Stimulated activated CD8-positive, alpha-beta memory T cell treated with anti-CD3 and anti-CD28 coated beads, Interleukin-12 subunit alpha, Interleukin-12 subunit beta, amount 100 ng/mL, for 24 hours (primary cell): ENCODE measurements around the gene HINFP.

Source experiments
- DNase-seq: peaks from one replicate; pipeline ENCODE4 v3.0.0-alpha.2; 2020; ENCODE audit errors: extremely low read depth

Gene HINFP, protein sequence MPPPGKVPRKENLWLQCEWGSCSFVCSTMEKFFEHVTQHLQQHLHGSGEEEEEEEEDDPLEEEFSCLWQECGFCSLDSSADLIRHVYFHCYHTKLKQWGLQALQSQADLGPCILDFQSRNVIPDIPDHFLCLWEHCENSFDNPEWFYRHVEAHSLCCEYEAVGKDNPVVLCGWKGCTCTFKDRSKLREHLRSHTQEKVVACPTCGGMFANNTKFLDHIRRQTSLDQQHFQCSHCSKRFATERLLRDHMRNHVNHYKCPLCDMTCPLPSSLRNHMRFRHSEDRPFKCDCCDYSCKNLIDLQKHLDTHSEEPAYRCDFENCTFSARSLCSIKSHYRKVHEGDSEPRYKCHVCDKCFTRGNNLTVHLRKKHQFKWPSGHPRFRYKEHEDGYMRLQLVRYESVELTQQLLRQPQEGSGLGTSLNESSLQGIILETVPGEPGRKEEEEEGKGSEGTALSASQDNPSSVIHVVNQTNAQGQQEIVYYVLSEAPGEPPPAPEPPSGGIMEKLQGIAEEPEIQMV

GRCh38 chr11:119121008-119121810, at the start of gene HINFP:
Gene HINFP (plus strand): TSS chr11:119121580. CDS start chr11:119126945, 5,365 bp downstream.
- DNase-seq = peak; percentile 99

GRCh38 chr11:119077839-119078238, 43.5 kb upstream of the HINFP start:
- no peak for DNase-seq

- no peak for DNase-seq
These were observed 42.5 kb upstream of the HINFP start for GRCh38 chr11:119078675-119079420.

GRCh38 chr11:119081682-119082260, 39.6 kb upstream of the HINFP start:
- DNase-seq = no peak

GRCh38 chr11:119084663-119085436, 36.5 kb upstream of the HINFP start, which contains the start of gene HMBS:
Gene HMBS (plus strand): TSS chr11:119084881. CDS start chr11:119085034, 153 bp downstream.
- DNase-seq = peak; percentile 85

DNA sequence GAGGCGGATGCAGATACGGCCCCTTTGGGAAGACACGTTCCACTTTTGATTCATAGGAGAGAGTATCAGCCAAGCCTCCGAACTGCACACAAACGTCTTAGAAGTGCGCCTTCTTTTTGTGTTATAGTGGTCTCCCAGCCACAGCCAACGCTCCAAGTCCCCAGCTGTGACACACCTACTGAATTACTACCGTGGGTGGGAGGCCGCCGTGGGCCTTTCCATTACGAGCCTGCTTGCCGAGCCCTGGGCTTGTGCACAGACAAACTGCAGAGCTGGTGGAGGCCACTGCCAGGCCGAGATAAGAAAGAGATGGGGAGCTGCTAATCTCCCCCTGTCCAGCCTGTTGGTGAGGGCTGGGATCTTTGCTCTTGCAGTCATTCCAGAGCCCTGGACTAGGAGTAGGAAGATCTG, 35.9 kb upstream of the HINFP start:
- DNase-seq = no peak

DNA sequence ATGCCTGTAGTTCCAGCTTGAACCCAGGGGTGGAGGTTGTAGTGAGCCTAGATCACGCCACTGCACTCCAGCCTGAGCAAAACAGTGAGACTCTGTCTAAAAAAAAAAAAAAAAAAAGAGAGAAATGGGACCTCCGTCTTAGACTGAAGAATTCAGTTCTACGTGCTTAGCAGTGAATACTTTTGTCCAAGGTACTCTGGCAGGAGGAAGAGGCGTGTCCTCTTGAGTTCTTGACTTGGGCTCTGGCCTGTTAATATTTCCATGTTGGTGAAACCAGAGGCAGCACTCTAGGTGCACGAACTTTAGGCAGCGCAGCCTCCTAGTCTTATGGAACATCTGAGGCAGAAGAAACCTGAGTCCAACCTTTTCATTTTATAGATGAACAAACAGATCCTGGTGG, 34.3 kb upstream of the HINFP start:
- DNase-seq = no peak

DNA sequence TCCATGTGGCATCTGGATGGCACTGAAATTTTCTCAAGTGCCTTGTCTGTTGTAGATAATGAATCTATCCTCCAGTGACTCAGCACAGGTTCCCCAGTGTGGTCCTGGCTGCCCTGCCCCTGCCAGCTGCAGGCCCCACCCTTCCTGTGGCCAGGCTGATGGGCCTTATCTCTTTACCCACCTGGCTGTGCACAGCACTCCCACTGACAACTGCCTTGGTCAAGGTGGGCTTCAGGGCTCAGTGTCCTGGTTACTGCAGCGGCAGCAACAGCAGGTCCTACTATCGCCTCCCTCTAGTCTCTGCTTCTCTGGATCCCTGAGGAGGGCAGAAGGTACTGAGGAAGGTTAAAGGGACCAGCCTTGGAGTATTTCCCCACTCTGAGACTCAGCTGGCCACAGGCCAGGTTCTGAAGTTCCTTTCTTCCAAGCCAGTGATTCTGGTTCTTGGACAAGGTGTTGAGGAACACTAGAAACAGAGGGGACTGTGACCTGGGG, 33.6 kb upstream of the HINFP start:
- no peak for DNase-seq

GRCh38 chr11:119088406-119088805, 33.0 kb upstream of the HINFP start:
- DNase-seq = no peak

- no peak for DNase-seq
These were observed 32.1 kb upstream of the HINFP start for GRCh38 chr11:119089319-119089718.

DNA sequence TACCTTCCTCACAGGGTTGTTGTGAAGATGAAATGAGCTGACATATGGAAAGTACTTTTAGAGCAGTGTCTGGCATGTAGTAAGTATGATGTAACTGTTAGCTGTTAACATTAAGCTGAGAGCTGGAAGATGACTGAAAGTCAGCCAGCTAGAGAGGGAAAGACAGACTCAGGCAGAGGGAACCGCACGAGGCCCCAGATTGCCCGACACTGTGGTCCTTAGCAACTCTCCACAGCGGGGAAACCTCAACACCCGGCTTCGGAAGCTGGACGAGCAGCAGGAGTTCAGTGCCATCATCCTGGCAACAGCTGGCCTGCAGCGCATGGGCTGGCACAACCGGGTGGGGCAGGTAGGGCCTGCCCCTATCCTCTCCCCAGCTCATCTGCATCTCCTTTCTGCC, 30.2 kb upstream of the HINFP start:
- DNase-seq = no peak

DNA sequence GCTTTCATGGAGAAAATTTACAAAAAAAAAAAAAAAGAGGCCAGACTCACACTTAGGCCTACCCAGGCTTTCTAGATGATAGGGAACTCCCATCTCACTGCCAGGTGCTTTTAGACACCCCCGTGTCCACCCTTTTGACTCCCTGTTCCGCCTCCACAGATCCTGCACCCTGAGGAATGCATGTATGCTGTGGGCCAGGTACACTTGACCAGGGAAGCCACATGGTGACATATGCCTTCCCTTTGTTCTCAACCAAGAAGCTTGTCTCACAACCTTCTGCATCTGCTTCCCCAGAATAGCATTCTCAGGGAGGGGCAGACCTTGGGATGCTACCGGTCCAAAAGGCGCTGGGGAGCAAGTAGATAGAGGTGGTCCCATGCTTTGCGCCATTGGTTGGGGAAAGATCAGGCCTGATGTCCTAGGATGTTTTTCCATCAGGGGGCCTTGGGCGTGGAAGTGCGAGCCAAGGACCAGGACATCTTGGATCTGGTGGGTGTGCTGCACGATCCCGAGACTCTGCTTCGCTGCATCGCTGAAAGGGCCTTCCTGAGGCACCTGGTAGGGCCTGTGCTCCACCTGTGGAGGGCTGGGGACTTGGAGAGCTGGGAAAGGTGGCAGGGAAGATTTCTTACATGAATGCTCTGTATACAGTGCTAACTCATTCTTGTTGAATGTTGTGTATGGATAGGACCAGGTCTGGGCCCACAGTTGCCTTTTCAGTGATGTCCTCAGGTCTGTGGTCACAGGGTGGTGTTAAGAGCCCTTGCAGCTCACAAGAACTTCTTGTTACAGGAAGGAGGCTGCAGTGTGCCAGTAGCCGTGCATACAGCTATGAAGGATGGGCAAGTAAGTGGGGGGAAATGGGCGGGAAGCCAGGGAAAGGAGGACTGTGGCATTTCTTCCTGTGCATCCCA, 29.2 kb upstream of the HINFP start:
- no peak for DNase-seq

DNA sequence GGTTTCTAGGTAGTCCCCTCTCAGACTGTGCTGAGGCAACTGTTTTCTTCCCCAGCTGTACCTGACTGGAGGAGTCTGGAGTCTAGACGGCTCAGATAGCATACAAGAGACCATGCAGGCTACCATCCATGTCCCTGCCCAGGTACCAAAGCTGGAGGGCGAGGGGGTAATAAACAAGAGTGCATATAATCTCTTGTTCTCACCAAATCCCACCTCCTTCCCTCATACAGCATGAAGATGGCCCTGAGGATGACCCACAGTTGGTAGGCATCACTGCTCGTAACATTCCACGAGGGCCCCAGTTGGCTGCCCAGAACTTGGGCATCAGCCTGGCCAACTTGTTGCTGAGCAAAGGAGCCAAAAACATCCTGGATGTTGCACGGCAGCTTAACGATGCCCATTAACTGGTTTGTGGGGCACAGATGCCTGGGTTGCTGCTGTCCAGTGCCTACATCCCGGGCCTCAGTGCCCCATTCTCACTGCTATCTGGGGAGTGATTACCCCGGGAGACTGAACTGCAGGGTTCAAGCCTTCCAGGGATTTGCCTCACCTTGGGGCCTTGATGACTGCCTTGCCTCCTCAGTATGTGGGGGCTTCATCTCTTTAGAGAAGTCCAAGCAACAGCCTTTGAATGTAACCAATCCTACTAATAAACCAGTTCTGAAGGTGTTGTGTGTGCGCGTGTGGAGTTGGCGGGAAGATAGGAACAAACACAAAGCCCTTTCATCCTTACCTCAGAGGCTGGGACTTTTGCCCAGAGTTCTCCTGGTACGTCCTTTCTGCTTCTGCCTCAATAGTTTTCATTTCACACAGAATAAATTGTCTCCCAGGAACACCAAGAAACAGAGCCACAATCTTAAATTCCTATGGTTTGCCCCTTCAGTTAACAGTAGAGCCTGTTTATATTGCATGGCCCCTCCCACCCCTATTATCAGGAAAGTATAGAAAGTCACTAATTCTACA, 28.2 kb upstream of the HINFP start:
- no peak for DNase-seq

- DNase-seq = no peak
These were observed 27.2 kb upstream of the HINFP start for GRCh38 chr11:119093942-119094815.

- DNase-seq = no peak
These were observed 26.6 kb upstream of the HINFP start for GRCh38 chr11:119094816-119095065.

- DNase-seq = peak; percentile 97
These were observed 26.1 kb upstream of the HINFP start for GRCh38 chr11:119095066-119095880.

DNA sequence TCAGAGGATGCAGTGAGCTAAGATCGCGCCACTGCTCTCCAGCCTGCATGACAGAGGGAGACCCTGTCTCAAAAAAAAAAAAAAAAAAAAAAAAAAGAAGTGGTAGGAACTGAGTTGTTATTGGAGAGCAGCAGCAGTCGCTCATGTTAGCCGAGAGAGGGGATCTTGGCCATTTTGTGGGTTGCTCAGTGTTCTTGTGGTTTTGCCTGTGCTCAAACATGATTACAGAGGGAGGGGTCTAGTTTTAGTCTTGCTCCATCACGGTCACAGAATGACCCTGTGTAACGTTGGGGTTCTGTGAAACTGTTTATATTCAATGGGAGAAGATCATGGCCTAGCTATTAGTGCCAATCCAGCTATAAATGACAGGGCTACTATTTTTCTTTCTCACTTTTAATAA, 21.7 kb upstream of the HINFP start:
- DNase-seq = no peak
